GM12878 (cell line): Measurements from ENCODE around the gene FCF1. TPM values are rescaled to one million over a fixed set of nuclear protein-coding genes. Genes with fewer than 3 reads are reported as not detected.

Experiments
- ASH2L ChIP-seq: fragments of 300-600, 200-600 bp; sonication (generic); IDR thresholded peaks from 2 replicates; pipeline ENCODE4 v1.6.1; 2017; ENCODE audit warnings: low read depth, mild to moderate bottlenecking, borderline replicate concordance
- CHD4 ChIP-seq: fragments of 200-600 bp; sonication (generic); IDR thresholded peaks from 2 replicates; pipeline ENCODE4 v1.6.1; 2016; ENCODE audit warnings: mild to moderate bottlenecking
- EGR1 ChIP-seq, 2 experiments: IDR thresholded peaks; 1 replicate in 1 of 2; 2 replicates in 1 of 2; pipeline ENCODE4 v1.6.1; 2011 to 2012; ENCODE audit warnings: low read depth in 2 of 2, low read length in 2 of 2, borderline replicate concordance in 1 of 2, mild to moderate bottlenecking in 1 of 2, moderate library complexity in 1 of 2
- EP300 ChIP-seq, 2 experiments: fragments of 150-350 bp in 1 of 2; IDR thresholded peaks; 2 replicates each; pipeline ENCODE4 v1.6.1; 2011 to 2012; ENCODE audit warnings: low read depth in 2 of 2, low read length in 2 of 2, borderline replicate concordance in 1 of 2, improper control_type of control experiment in 1 of 2, inconsistent platforms in 1 of 2; ENCODE audit not compliant: control insufficient read depth in 1 of 2
- HSF1 ChIP-seq: fragments of 150-350 bp; IDR thresholded peaks from 2 replicates; pipeline ENCODE4 v1.6.1; 2014; ENCODE audit warnings: mild to moderate bottlenecking, low read depth, low read length
- IRF3 ChIP-seq: fragments of 450-650 bp; IDR thresholded peaks from 2 replicates; pipeline ENCODE4 v1.6.1; 2014; ENCODE audit warnings: mild to moderate bottlenecking
- KDM1A ChIP-seq: fragments of 200-600 bp; sonication (generic); IDR thresholded peaks from 2 replicates; pipeline ENCODE4 v1.6.1; 2016; ENCODE audit warnings: borderline replicate concordance
- MAX ChIP-seq: IDR thresholded peaks from 2 replicates; pipeline ENCODE4 v1.6.1; 2012; ENCODE audit warnings: low read depth, low read length, improper control_type of control experiment
- MYB ChIP-seq: fragments of 150-350 bp; IDR thresholded peaks from 2 replicates; pipeline ENCODE4 v1.6.1; 2014; ENCODE audit warnings: mild to moderate bottlenecking, low read depth, low read length, borderline replicate concordance
- PAX5 ChIP-seq: IDR thresholded peaks from 2 replicates; pipeline ENCODE4 v1.6.1; 2011; ENCODE audit warnings: low read depth, low read length, borderline replicate concordance
- PML ChIP-seq: IDR thresholded peaks from 2 replicates; pipeline ENCODE4 v1.6.1; 2012; ENCODE audit warnings: low read length, inconsistent platforms
- POLR2AphosphoS5 ChIP-seq: IDR thresholded peaks from 2 replicates; pipeline ENCODE4 v1.6.1; 2011; ENCODE audit warnings: mild to moderate bottlenecking, low read length, inconsistent platforms
- SKIL ChIP-seq: fragments of 450-650 bp; IDR thresholded peaks from 2 replicates; pipeline ENCODE4 v1.6.1; 2017; ENCODE audit warnings: mild to moderate bottlenecking, low read depth, inconsistent platforms; ENCODE audit not compliant: poor library complexity, severe bottlenecking
- SP1 ChIP-seq: IDR thresholded peaks from one replicate; pipeline ENCODE4 v1.6.1; 2011; ENCODE audit warnings: low read depth, low read length
- STAT3 ChIP-seq: IDR thresholded peaks from 2 replicates; pipeline ENCODE4 v1.6.1; 2011; ENCODE audit warnings: low read depth, low read length, improper control_type of control experiment
- SUZ12 ChIP-seq: fragments of 200-600 bp; sonication (generic); IDR thresholded peaks from one replicate; pipeline ENCODE4 v1.6.1; 2018; ENCODE audit warnings: antibody characterized with exemption, mild to moderate bottlenecking; ENCODE audit not compliant: unreplicated experiment
- TCF3 ChIP-seq: IDR thresholded peaks from 2 replicates; pipeline ENCODE4 v1.6.1; 2012; ENCODE audit warnings: low read depth, mild to moderate bottlenecking, low read length, borderline replicate concordance; ENCODE audit not compliant: insufficient read depth
- USF1 ChIP-seq: IDR thresholded peaks from 2 replicates; pipeline ENCODE4 v1.6.1; 2011; ENCODE audit warnings: borderline replicate concordance, low read depth, mild to moderate bottlenecking, moderate library complexity, mixed read lengths, low read length; ENCODE audit not compliant: insufficient read depth; ENCODE audit errors: extremely low read length
- ZBTB33 ChIP-seq: fragments of 450-650 bp; IDR thresholded peaks from 2 replicates; pipeline ENCODE4 v1.6.1; 2017; ENCODE audit warnings: mild to moderate bottlenecking
- ZNF274 ChIP-seq: IDR thresholded peaks from one replicate; pipeline ENCODE4 v1.8.0; 2011; ENCODE audit not compliant: insufficient read length, insufficient read depth
- polyA plus RNA-seq, 11 experiments: library from polyadenylated mRNA; depleted of rRNA in 4 of 11; unstranded in 6 of 11; stranded (reverse) in 5 of 11; fragments of >200 nt; fragmentation: Nextera tagmentation in 4 of 11; fragmentation: Illumina TruSeq in 1 of 11; extraction: Ambion mirVana in 4 of 11; extraction: Trizol in 1 of 11; gene quantifications; 1 replicate in 1 of 11; 2 replicates in 10 of 11; pipeline versions ENCODE4 v1.2.1 to v1.2.3, GENCODE V29; 2011 to 2016; ENCODE audit warnings: inconsistent platforms in 2 of 11, missing spikeins in 2 of 11, low read depth in 1 of 11
- total RNA-seq, 4 experiments: library from RNA; depleted of rRNA in 3 of 4; stranded (reverse); fragments of >200 nt in 3 of 4; fragmentation: Illumina TruSeq in 1 of 4; extraction: Trizol in 1 of 4; gene quantifications; 2 replicates each; pipeline versions ENCODE4 v1.2.1 to v1.2.3, GENCODE V29; 2013 to 2021

The FCF1 gene
- total and polyA plus RNA-seq, 10 of the 15 experiments (the other 5 are each of a cell fraction or from before 2014, with no cell fraction given) = 6.2 to 88.7 (median 28.5) TPM

- TF ChIP-seq CHD4 (no peak), PML (peak; percentile 91; the same call in 1 of the 2 replicates), SUZ12 (no peak), HSF1 (no peak), PAX5 (peak; percentile 24; the same call in 1 of the 2 replicates), EP300 (IDR thresholded peaks at IDR 0.05; ENCODE audit: borderline replicate concordance in 1 of 2, control insufficient read depth in 1 of 2, low read depth in 2 of 2, low read length in 2 of 2) (0 out of 4 replicates have a peak, but pooled peaks of 1 of the 2 experiments have one; percentile 19), EGR1 (IDR thresholded peaks at IDR 0.05; ENCODE audit: borderline replicate concordance in 1 of 2, low read depth in 2 of 2, low read length in 2 of 2) (peak in 1 of 2 experiments; percentile 33; a peak in 1 of 3 replicates), KDM1A (no peak), MYB (no peak), MAX (peak; percentile 84), IRF3 (no peak), ASH2L (no peak), TCF3 (no peak), POLR2AphosphoS5 (peak; percentile 91), STAT3 (no peak), SP1 (no peak), SKIL (no peak), ZNF274 (no peak), ZBTB33 (no peak), USF1 (no peak)
Observed at GRCh38 chr14:74712499-74713394, at the start of gene FCF1, which contains the start of gene AREL1 (continued).
